HepG2 (cell line): ENCODE measurements around the gene PSMB3. TPM values are rescaled to one million over a fixed set of nuclear protein-coding genes. Genes with fewer than 3 reads are reported as not detected.

ENCODE experiments used
- ATF5 ChIP-seq: sonication (generic); formaldehyde crosslinking; IDR thresholded peaks from 2 replicates; pipeline ENCODE4 v1.4.0; 2020; ENCODE audit warnings: mild to moderate bottlenecking, low read depth, missing genetic modification reagents
- HNF4A ChIP-seq: sonication (generic); formaldehyde crosslinking; IDR thresholded peaks from 2 replicates; pipeline ENCODE4 v1.4.0; 2020; ENCODE audit warnings: missing genetic modification reagents
- HNF4G ChIP-seq, 2 experiments: sonication (generic) in 1 of 2; formaldehyde crosslinking in 1 of 2; IDR thresholded peaks; 2 replicates each; pipeline versions ENCODE4 v1.4.0 to v1.6.1; 2011 to 2020; ENCODE audit warnings: borderline replicate concordance in 2 of 2, low read depth in 2 of 2, mild to moderate bottlenecking in 2 of 2, low read length in 1 of 2, missing genetic modification reagents in 1 of 2, moderate library complexity in 1 of 2
- HOXA5 ChIP-seq: sonication (generic); formaldehyde crosslinking; IDR thresholded peaks from 2 replicates; pipeline ENCODE4 v1.4.0; 2020; ENCODE audit warnings: missing genetic modification reagents
- NFKBIZ ChIP-seq: IDR thresholded peaks from 2 replicates; pipeline ENCODE4 v1.6.1; 2018; ENCODE audit warnings: missing genetic modification reagents, missing compliant biosample characterization
- NR0B2 ChIP-seq: sonication (generic); formaldehyde crosslinking; IDR thresholded peaks from 2 replicates; pipeline ENCODE4 v1.4.0; 2020; ENCODE audit warnings: mild to moderate bottlenecking, missing genetic modification reagents
- RBM22 ChIP-seq: fragments of 200-400 bp; formaldehyde crosslinking; optimal IDR thresholded peaks from 2 replicates; pipeline ENCODE3; 2017; ENCODE audit warnings: mild to moderate bottlenecking, low read length, moderate library complexity
- SRY ChIP-seq: sonication (generic); formaldehyde crosslinking; IDR thresholded peaks from 2 replicates; pipeline ENCODE4 v1.8.0; 2022; ENCODE audit warnings: mild to moderate bottlenecking, missing genetic modification reagents
- TBX3 ChIP-seq: fragments of 450-650 bp; IDR thresholded peaks from 2 replicates; pipeline ENCODE4 v1.6.1; 2017; ENCODE audit warnings: antibody characterized with exemption, mild to moderate bottlenecking, inconsistent platforms, borderline replicate concordance
- ZKSCAN8 ChIP-seq: IDR thresholded peaks from 2 replicates; pipeline ENCODE4 v1.6.1; 2016; ENCODE audit warnings: borderline replicate concordance, missing genetic modification reagents, missing compliant biosample characterization
- ZNF460 ChIP-seq: sonication (generic); formaldehyde crosslinking; IDR thresholded peaks from 2 replicates; pipeline ENCODE4 v1.5.1; 2020; ENCODE audit warnings: missing genetic modification reagents, mild to moderate bottlenecking, borderline replicate concordance
- ZNF609 ChIP-seq: sonication (generic); formaldehyde crosslinking; IDR thresholded peaks from 2 replicates; pipeline ENCODE4 v1.4.0; 2020; ENCODE audit warnings: mild to moderate bottlenecking, missing genetic modification reagents, borderline replicate concordance
- ZNF768 ChIP-seq: sonication (generic); formaldehyde crosslinking; IDR thresholded peaks from 2 replicates; pipeline ENCODE4 v1.4.0; 2020; ENCODE audit warnings: missing genetic modification reagents
- ZNF780A ChIP-seq: sonication (generic); formaldehyde crosslinking; IDR thresholded peaks from 2 replicates; pipeline ENCODE4 v1.8.0; 2022; ENCODE audit warnings: mild to moderate bottlenecking, missing genetic modification reagents, moderate library complexity
- polyA plus RNA-seq, 8 experiments: library from polyadenylated mRNA; depleted of rRNA in 3 of 8; stranded (reverse) in 7 of 8; unstranded in 1 of 8; fragments of >200 nt; fragmentation: Illumina TruSeq in 4 of 8; extraction: Trizol in 4 of 8; gene quantifications; 2 replicates each; pipeline versions ENCODE4 v1.2.1 to v1.2.3, GENCODE V29; 2011 to 2016; ENCODE audit warnings: low read depth in 4 of 8, missing spikeins in 1 of 8, mixed read lengths in 1 of 8; ENCODE audit not compliant: insufficient read depth in 1 of 8
- total RNA-seq, 5 experiments: library from RNA; depleted of rRNA; stranded (reverse); fragments of >200 nt; fragmentation: Illumina TruSeq; extraction: Trizol; gene quantifications; 2 replicates each; pipeline ENCODE4 v1.2.3, GENCODE V29; 2016; ENCODE audit warnings: low read depth in 1 of 5
- TF ChIP-seq, protein P1 (sequence below): sonication (generic); formaldehyde crosslinking; conservative IDR thresholded peaks from 2 replicates; pipeline ENCODE4 v1.8.0; 2022; ENCODE audit warnings: mild to moderate bottlenecking, moderate library complexity, missing genetic modification reagents
- TF ChIP-seq, protein P2 (sequence below): sonication (generic); formaldehyde crosslinking; IDR thresholded peaks from 2 replicates; pipeline ENCODE4 v1.5.0; 2020; ENCODE audit warnings: mild to moderate bottlenecking, missing genetic modification reagents

PSMB3 gene
- total and polyA plus RNA-seq, 2 of the 13 experiments (the other 11 are each of a cell fraction or from before 2014, with no cell fraction given) = 366 to 517 TPM

DNA sequence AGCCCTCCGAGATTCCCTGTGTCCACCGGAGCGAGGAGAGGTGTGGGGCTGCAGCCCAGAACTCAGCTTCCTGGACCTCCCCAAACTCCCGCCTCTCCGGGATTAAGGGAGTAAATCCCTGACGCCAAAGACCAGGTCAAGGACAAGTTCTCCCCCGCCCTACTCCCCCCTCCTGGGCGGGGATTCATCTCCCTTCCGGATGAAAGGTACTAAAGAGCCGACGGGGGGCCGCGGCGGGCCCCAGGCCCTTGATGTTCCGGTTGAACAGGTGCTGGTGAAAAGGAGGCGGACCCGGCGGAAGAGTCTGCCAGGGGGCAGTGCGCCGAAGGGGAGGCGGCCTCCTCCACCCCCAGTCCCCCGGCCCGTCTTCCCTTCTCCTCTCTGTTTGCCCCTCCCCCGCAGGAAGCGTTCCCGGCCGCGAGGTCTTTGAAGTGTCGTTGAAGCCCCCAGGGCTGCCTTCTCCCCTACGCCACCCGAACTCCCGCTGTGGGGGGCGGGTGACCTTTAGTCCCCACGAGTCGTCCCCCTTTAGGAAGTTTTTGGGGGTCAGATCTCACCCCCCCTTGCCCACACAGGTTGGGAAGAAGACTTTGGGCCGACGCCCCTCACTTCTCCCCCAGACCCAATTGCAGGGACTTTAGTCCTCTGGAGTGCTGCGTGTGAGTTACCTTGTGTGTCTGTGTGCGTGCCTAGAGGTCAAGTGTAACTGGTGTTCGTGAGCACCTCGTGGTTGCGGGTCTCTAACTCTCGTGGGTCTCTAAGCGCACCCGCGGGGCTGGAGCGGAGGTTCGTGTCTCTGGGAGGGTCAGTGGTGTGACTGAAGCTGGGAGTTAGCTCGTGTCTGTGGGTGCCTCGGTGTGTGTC lies 48.6 kb upstream of the PSMB3 start (continued):
- TF ChIP-seq ZNF780A (CRISPR knock-in tag) (0 out of 2 replicates have a peak, but pooled peaks have one; percentile 52), ZNF768 (peak; percentile 61; the same call in 1 of the 2 replicates), HNF4G (IDR thresholded peaks at IDR 0.05; ENCODE audit: borderline replicate concordance, low read depth, low read length) (peak; percentile 86), HNF4G (CRISPR knock-in tag; IDR thresholded peaks at IDR 0.05; ENCODE audit: borderline replicate concordance, low read depth) (peak; percentile 28; the same call in 1 of the 2 replicates), ZNF460 (peak; percentile 81), ZKSCAN8 (CRISPR knock-in tag) (peak; percentile 96), ATF5 (CRISPR knock-in tag) (no peak; the same call in 1 of the 2 replicates), HNF4A (CRISPR knock-in tag) (peak; percentile 88), SRY (CRISPR knock-in tag) (peak; percentile 48; the same call in 1 of the 2 replicates), TBX3 (peak; percentile 95), ZNF609 (peak; percentile 98), HOXA5 (CRISPR knock-in tag) (peak; percentile 88; the same call in 1 of the 2 replicates), NR0B2 (peak; percentile 73; the same call in 1 of the 2 replicates), NFKBIZ (peak; percentile 96), RBM22 (peak; percentile 56)
- TF ChIP-seq, protein P1, sequence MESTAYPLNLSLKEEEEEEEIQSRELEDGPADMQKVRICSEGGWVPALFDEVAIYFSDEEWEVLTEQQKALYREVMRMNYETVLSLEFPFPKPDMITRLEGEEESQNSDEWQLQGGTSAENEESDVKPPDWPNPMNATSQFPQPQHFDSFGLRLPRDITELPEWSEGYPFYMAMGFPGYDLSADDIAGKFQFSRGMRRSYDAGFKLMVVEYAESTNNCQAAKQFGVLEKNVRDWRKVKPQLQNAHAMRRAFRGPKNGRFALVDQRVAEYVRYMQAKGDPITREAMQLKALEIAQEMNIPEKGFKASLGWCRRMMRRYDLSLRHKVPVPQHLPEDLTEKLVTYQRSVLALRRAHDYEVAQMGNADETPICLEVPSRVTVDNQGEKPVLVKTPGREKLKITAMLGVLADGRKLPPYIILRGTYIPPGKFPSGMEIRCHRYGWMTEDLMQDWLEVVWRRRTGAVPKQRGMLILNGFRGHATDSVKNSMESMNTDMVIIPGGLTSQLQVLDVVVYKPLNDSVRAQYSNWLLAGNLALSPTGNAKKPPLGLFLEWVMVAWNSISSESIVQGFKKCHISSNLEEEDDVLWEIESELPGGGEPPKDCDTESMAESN (CRISPR knock-in tag) = peak; percentile 70; the same call in 1 of the 2 replicates
- TF ChIP-seq, protein P2, sequence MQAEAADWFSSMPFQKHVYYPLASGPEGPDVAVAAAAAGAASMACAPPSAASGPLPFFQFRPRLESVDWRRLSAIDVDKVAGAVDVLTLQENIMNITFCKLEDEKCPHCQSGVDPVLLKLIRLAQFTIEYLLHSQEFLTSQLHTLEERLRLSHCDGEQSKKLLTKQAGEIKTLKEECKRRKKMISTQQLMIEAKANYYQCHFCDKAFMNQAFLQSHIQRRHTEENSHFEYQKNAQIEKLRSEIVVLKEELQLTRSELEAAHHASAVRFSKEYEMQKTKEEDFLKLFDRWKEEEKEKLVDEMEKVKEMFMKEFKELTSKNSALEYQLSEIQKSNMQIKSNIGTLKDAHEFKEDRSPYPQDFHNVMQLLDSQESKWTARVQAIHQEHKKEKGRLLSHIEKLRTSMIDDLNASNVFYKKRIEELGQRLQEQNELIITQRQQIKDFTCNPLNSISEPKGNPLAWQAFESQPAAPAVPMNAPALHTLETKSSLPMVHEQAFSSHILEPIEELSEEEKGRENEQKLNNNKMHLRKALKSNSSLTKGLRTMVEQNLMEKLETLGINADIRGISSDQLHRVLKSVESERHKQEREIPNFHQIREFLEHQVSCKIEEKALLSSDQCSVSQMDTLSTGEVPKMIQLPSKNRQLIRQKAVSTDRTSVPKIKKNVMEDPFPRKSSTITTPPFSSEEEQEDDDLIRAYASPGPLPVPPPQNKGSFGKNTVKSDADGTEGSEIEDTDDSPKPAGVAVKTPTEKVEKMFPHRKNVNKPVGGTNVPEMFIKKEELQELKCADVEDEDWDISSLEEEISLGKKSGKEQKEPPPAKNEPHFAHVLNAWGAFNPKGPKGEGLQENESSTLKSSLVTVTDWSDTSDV (CRISPR knock-in tag) = peak; percentile 88; the same call in 1 of the 2 replicates
